CD4-positive, alpha-beta T cell treated with Interleukin-15 for 4 hours (primary cell): Measurements from ENCODE around the gene TP53TG3E.
"Not testable (repeated sequence)": the region's sequence is repeated elsewhere in the genome, so short reads cannot be mapped to it uniquely, and the experiment has no call there.

Source experiments
- DNase-seq: peaks from one replicate; pipeline ENCODE4 v3.0.0-alpha.2; 2020; ENCODE audit warnings: low spot score

The TP53TG3E gene, protein sequence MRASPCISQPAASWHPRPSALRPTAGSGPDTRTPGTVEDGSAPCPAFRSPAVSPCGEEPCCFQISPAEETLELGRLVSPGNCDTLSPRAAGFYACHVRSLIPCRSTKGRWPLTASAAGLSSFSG

DNA sequence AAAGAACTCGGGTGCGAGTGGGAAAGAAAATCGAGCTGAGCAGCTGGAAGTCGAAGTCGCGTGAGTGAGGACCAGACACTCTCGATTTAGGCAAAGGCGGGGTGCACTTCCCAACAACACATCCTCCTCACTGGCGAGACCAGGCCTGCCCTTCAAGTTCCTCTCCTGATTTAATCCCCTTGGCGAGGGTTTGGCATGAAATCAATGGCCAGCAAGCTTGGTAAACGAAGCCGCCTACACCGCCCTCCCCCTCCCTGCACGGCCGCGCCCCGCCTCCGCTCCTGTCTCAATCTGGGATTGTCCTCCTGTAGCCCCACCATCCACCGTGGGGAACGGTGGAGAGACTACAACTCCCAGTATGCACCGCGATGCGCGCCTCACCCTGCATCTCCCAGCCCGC is at the start of gene TP53TG3E:
TSS of gene TP53TG3E (plus strand) at position 301 of the 400 bp plus-strand sequence. CDS start at position 369, 68 bp downstream.
- not testable (repeated sequence) for DNase-seq

DNA sequence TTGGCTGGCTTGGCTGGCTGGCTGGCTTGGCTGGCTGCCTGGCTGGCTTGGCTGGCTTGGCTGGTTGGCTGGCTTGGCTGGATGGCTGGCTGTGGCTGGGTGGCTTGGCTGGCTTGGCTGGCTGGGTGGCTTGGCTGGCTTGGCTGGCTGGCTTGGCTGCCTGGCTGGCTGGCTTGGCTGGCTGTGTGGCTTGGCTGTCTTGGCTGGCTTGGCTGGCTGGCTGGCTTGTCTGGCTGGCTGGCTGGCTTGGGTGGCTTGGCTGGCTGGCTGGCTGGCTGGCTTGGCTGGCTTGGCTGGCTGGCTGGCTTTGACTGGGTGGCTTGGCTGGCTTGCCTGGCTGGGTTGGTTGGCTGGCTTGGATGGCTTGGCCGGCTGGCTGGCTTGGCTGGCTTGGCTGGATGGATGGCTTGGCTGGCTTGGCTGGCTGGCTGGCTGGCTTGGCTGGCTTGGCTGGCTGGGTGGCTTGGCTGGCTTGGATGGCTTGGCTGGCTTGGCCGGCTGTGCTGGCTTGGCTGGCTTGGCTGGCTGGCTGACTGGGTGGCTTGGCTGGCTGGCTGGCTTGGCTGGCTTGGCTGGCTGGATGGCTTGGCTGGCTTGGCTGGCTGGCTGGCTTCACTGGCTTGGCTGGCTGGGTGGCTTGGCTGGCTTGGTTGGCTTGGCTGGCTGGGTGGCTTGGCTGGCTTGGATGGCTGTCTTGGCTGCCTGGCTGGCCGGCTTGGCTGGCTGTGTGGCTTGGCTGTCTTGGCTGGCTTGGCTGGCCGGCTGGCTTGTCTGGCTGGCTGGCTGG is 32.3 kb downstream of the TP53TG3E start:
- DNase-seq, result peak; percentile 0

DNA sequence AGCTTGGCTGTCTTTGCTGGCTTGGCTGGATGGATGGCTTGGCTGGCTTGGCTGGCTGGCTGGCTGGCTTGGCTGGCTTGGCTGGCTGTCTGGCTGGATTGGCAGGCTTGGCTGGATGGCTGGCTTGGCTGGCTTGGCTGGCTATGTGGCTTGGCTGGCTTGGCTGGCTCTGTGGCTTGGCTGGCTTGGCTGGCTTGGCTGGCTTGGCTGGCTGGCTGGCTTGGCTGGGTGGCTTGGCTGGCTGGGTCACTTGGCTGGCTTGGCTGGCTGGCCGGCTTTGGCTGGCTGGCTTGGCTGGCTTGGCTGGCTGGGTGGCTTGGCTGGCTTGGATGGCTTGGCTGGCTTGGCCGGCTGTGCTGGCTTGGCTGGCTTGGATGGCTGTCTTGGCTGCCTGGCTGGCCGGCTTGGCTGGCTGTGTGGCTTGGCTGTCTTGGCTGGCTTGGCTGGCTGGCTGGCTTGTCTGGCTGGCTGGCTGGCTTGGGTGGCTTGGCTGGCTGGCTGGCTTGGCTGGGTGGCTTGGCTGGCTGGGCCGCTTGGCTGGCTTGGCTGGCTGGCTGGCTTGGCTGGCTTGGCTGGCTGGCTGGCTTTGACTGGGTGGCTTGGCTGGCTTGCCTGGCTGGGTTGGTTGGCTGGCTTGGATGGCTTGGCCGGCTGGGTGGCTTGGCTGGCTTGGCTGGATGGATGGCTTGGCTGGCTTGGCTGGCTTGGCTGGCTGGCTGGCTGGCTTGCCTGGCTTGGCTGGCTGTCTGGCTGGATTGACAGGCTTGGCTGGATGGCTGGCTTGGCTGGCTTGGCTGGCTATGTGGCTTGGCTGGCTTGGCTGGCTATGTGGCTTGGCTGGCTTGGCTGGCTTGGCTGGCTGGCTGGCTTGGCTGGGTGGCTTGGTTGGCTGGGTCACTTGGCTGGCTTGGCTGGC is 33.8 kb downstream of the TP53TG3E start:
- DNase-seq, result peak; percentile 1

DNA sequence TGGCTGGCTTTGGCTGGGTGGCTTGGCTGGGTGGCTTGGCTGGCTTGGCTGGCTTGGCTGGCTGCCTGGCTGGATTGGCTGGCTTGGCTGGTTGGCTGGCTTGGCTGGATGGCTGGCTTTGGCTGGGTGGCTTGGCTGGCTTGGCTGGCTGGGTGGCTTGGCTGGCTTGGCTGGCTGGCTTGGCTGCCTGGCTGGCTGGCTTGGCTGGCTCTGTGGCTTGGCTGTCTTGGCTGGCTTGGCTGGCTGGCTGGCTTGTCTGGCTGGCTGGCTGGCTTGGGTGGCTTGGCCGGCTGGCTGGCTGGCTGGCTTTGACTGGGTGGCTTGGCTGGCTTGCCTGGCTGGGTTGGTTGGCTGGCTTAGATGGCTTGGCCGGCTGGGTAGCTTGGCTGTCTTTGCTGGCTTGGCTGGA is 34.4 kb downstream of the TP53TG3E start:
- DNase-seq, result peak; percentile 0

DNA sequence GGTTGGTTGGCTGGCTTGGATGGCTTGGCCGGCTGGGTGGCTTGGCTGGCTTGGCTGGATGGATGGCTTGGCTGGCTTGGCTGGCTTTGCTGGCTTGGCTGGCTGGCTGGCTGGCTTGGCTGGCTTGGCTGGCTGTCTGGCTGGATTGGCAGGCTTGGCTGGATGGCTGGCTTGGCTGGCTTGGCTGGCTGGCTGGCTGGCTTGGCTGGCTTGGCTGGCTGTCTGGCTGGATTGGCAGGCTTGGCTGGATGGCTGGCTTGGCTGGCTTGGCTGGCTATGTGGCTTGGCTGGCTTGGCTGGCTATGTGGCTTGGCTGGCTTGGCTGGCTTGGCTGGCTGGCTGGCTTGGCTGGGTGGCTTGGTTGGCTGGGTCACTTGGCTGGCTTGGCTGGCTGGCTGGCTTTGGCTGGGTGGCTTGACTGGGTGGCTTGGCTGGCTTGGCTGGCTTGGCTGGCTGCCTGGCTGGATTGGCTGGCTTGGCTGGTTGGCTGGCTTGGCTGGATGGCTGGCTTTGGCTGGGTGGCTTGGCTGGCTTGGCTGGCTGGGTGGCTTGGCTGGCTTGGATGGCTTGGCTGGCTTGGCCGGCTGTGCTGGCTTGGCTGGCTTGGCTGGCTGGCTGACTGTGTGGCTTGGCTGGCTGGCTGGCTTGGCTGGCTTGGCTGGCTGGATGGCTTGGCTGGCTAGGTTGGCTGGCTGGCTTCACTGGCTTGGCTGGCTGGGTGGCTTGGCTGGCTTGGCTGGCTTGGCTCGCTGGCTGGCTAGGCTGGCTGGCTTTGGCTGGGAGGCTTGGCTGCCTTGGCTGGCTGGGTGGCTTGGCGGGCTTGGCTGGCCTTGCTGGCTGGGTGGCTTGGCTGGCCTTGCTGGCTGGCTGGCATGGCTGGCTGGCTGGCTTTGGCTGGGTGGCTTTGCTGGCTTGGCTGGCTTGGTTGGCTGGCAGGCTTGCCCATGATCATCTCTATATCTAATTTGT is 35.3 kb downstream of the TP53TG3E start:
- peak; percentile 0 for DNase-seq
